ENCODE data around the gene ATP2A3.

DNA sequence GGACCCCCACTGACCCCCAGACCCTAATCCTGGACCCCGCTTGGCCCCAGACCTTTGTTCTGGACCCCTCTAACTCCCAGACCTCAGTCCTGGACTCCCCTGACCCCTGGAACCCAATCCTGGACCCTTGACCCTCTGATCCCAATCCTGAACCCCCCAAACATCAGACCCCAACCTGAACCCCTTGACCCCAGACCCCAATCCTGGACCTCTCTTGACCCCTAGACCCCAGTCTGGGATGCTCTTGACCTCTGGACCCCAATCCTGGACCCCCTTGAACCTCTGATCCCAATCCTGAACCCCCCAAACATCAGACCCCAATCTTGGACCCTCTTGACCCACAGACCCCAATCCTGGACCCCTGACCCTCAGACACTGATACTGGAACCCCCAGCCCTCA, 34.5 kb downstream of the ATP2A3 start:
- TF ChIP-seq POLR2AphosphoS5 (IDR thresholded peaks at IDR 0.05; ENCODE audit: borderline replicate concordance, low read depth, low read length) (no peak), EZH2 (IDR thresholded peaks at IDR 0.05) (no peak), FOXP2 (optimal IDR thresholded peaks at IDR 0.05; ENCODE audit: control extremely low read depth, extremely low read length, insufficient read depth) (no peak)
